ENCODE results near the gene CCNI2.

The CCNI2 gene

GRCh38 chr5:132790201-132790865 is 43.1 kb downstream of the CCNI2 start:
- Histone ChIP-seq H3K27me3 (replicated peaks; ENCODE audit: insufficient read depth, low read length) (no peaks in the 10 kb centered on the region), H3K9ac (ENCODE audit: low read length) (no peak overlapping the region), H3K9me3 (replicated peaks; ENCODE audit: insufficient read depth, low read length) (no peaks in the 10 kb centered on the region), H3K9me2 (replicated peaks; ENCODE audit: insufficient read depth, low read length) (no peaks in the 10 kb centered on the region), H3K27ac (ENCODE audit: low read length) (no peak overlapping the region), H3K36me3 (replicated peaks; ENCODE audit: insufficient read depth, low read length) (no peaks in the 10 kb centered on the region), H3K4me3 (ENCODE audit: low read length) (no peak overlapping the region), H3K4me1 (ENCODE audit: low read length) (no peaks in the 10 kb centered on the region), H3K4me2 (ENCODE audit: low read depth, low read length) (no peak overlapping the region), H3F3A (ENCODE audit: insufficient read depth, low read length) (no peaks in the 10 kb centered on the region), H3K79me2 (ENCODE audit: low read length) (no peaks in the 10 kb centered on the region), H2AFZ (ENCODE audit: low read length) (no peak overlapping the region), H4K20me1 (ENCODE audit: insufficient read depth, low read length) (no peaks in the 10 kb centered on the region)
- DNase-seq, result no peak
- TF ChIP-seq CTCF (IDR thresholded peaks at IDR 0.05; ENCODE audit: low read length) (no peak), EZH2phosphoT487 (IDR thresholded peaks at IDR 0.05; ENCODE audit: low read length) (no peak), EZH2 (optimal IDR thresholded peaks at IDR 0.05; ENCODE audit: low read depth, low read length) (no peak)

GRCh38 chr5:132791026-132791425 is 43.8 kb downstream of the CCNI2 start:
- Histone ChIP-seq H3K79me2 (ENCODE audit: low read length) (no peaks in the 10 kb centered on the region), H3K4me2 (ENCODE audit: low read depth, low read length) (no peak overlapping the region), H3K36me3 (replicated peaks; ENCODE audit: insufficient read depth, low read length) (no peaks in the 10 kb centered on the region), H3K9me3 (replicated peaks; ENCODE audit: insufficient read depth, low read length) (no peaks in the 10 kb centered on the region), H3K9ac (ENCODE audit: low read length) (no peak overlapping the region), H3K9me2 (replicated peaks; ENCODE audit: insufficient read depth, low read length) (no peaks in the 10 kb centered on the region), H3K27ac (ENCODE audit: low read length) (no peak overlapping the region), H3K27me3 (replicated peaks; ENCODE audit: insufficient read depth, low read length) (no peaks in the 10 kb centered on the region), H3K4me3 (ENCODE audit: low read length) (no peak overlapping the region), H3K4me1 (ENCODE audit: low read length) (no peaks in the 10 kb centered on the region), H3F3A (ENCODE audit: insufficient read depth, low read length) (no peaks in the 10 kb centered on the region), H2AFZ (ENCODE audit: low read length) (no peak overlapping the region), H4K20me1 (ENCODE audit: insufficient read depth, low read length) (no peaks in the 10 kb centered on the region)
- no peak for DNase-seq
- no peak for TF ChIP-seq EZH2phosphoT487 (IDR thresholded peaks at IDR 0.05; ENCODE audit: low read length)
- TF ChIP-seq EZH2 (optimal IDR thresholded peaks at IDR 0.05; ENCODE audit: low read depth, low read length), result no peak
- TF ChIP-seq CTCF (IDR thresholded peaks at IDR 0.05; ENCODE audit: low read length), result no peak

GRCh38 chr5:132797651-132798050 is 50.4 kb downstream of the CCNI2 start:
- Histone ChIP-seq H3K27me3 (replicated peaks; ENCODE audit: insufficient read depth, low read length) (no peaks in the 10 kb centered on the region), H3K9ac (ENCODE audit: low read length) (no peak overlapping the region), H3K4me1 (ENCODE audit: low read length) (no peaks in the 10 kb centered on the region), H2AFZ (ENCODE audit: low read length) (no peak overlapping the region), H4K20me1 (ENCODE audit: insufficient read depth, low read length) (no peaks in the 10 kb centered on the region), H3K79me2 (ENCODE audit: low read length) (no peaks in the 10 kb centered on the region), H3K9me2 (replicated peaks; ENCODE audit: insufficient read depth, low read length) (no peaks in the 10 kb centered on the region), H3K4me3 (ENCODE audit: low read length) (no peak overlapping the region), H3K9me3 (replicated peaks; ENCODE audit: insufficient read depth, low read length) (no peaks in the 10 kb centered on the region), H3K36me3 (replicated peaks; ENCODE audit: insufficient read depth, low read length) (no peaks in the 10 kb centered on the region), H3K27ac (ENCODE audit: low read length) (no peak overlapping the region), H3F3A (ENCODE audit: insufficient read depth, low read length) (no peaks in the 10 kb centered on the region), H3K4me2 (ENCODE audit: low read depth, low read length) (no peak overlapping the region)
- DNase-seq, result no peak
- TF ChIP-seq EZH2 (optimal IDR thresholded peaks at IDR 0.05; ENCODE audit: low read depth, low read length) (no peak), CTCF (IDR thresholded peaks at IDR 0.05; ENCODE audit: low read length) (no peak), EZH2phosphoT487 (IDR thresholded peaks at IDR 0.05; ENCODE audit: low read length) (no peak)
